Neural progenitor cell (in vitro differentiated cells): ENCODE measurements around the gene POU5F1. TPM values are rescaled to one million over a fixed set of nuclear protein-coding genes. Genes with fewer than 3 reads are reported as not detected.

Experiments used
- DNase-seq: peaks from one replicate; pipeline ENCODE4 v3.0.0-alpha.2; 2016; ENCODE audit warnings: low spot score
- H2AFZ ChIP-seq: fragments of 200-600 bp; sonication (generic); replicated peaks from 2 replicates; pipeline ENCODE4 v1.6.1; 2016; ENCODE audit warnings: antibody characterized with exemption
- H3F3A ChIP-seq: fragments of 200-600 bp; sonication (generic); 2 replicates; pipeline ENCODE4 v1.6.1; 2016; ENCODE audit warnings: antibody characterized with exemption, low read depth
- H3K27ac ChIP-seq: fragments of 200-600 bp; sonication (generic); 2 replicates; pipeline ENCODE4 v1.5.1; 2016; ENCODE audit warnings: mild to moderate bottlenecking
- H3K27me3 ChIP-seq: fragments of 200-600 bp; sonication (generic); 2 replicates; pipeline ENCODE4 v1.6.1; 2016; ENCODE audit warnings: mild to moderate bottlenecking, moderate library complexity
- H3K36me3 ChIP-seq: fragments of 200-600 bp; sonication (generic); 2 replicates; pipeline ENCODE4 v1.5.1; 2016
- H3K4me1 ChIP-seq: fragments of 200-600 bp; sonication (generic); 2 replicates; pipeline ENCODE4 v1.6.1; 2016; ENCODE audit warnings: mixed run types
- H3K4me2 ChIP-seq: fragments of 200-600 bp; sonication (generic); 2 replicates; pipeline ENCODE4 v1.6.1; 2016
- H3K4me3 ChIP-seq: fragments of 200-600 bp; sonication (generic); 2 replicates; pipeline ENCODE4 v1.5.1; 2016
- H3K79me2 ChIP-seq: fragments of 200-600 bp; sonication (generic); 2 replicates; pipeline ENCODE4 v1.6.1; 2016; ENCODE audit warnings: low read depth
- H3K9ac ChIP-seq: fragments of 200-600 bp; sonication (generic); 2 replicates; pipeline ENCODE4 v1.6.1; 2016
- H3K9me3 ChIP-seq: fragments of 200-600 bp; sonication (generic); 2 replicates; pipeline ENCODE4 v1.5.1; 2016; ENCODE audit warnings: low read depth
- H4K20me1 ChIP-seq: fragments of 200-600 bp; sonication (generic); 2 replicates; pipeline ENCODE4 v1.6.1; 2016; ENCODE audit warnings: low read depth
- H3K27ac Mint-ChIP-seq: 3 replicates; pipeline ENCODE4 v1.8.0; 2021; ENCODE audit warnings: mixed read lengths
- H3K27me3 Mint-ChIP-seq: 2 replicates; pipeline ENCODE4 v1.8.0; 2022; ENCODE audit warnings: low read depth, mild to moderate bottlenecking, inconsistent platforms, moderate library complexity, mixed read lengths; ENCODE audit not compliant: insufficient read depth
- H3K36me3 Mint-ChIP-seq: 3 replicates; pipeline ENCODE4 v1.8.0; 2021; ENCODE audit warnings: mixed read lengths
- H3K4me1 Mint-ChIP-seq: 3 replicates; pipeline ENCODE4 v1.8.0; 2021; ENCODE audit warnings: mixed read lengths
- H3K4me3 Mint-ChIP-seq: 3 replicates; pipeline ENCODE4 v1.8.0; 2021; ENCODE audit warnings: mild to moderate bottlenecking, moderate library complexity, mixed read lengths
- H3K9me3 Mint-ChIP-seq: 3 replicates; pipeline ENCODE4 v1.8.0; 2020; ENCODE audit warnings: mixed read lengths
- EZH2 ChIP-seq: fragments of 200-600 bp; sonication (generic); IDR thresholded peaks from 2 replicates; pipeline ENCODE4 v1.6.1; 2017; ENCODE audit warnings: antibody characterized with exemption, mild to moderate bottlenecking, moderate library complexity
- EZH2phosphoT487 ChIP-seq: fragments of 200-600 bp; sonication (generic); IDR thresholded peaks from 2 replicates; pipeline ENCODE4 v1.6.1; 2017; ENCODE audit warnings: antibody characterized with exemption
- small RNA-seq: library from RNA; depleted of rRNA; stranded (forward); fragments of <200 nt; gene quantifications from one replicate; pipeline ENCODE3, GENCODE V24; 2015
- total RNA-seq: library from RNA; depleted of rRNA; stranded (reverse); fragments of >200 nt; gene quantifications from 2 replicates; pipeline ENCODE4 v1.2.3, GENCODE V29; 2015; ENCODE audit warnings: low replicate concordance
- TF ChIP-seq, protein P1 (sequence below): fragments of 200-600 bp; sonication (generic); IDR thresholded peaks from 2 replicates; pipeline ENCODE4 v1.5.1; 2017; ENCODE audit warnings: antibody characterized with exemption, mild to moderate bottlenecking

Gene POU5F1
- total RNA-seq, 1 donor from 2014 or later = 17.4 TPM

GRCh38 chr6:31114541-31114878 is 56.0 kb downstream of the POU5F1 start, which contains the start of gene PSORS1C1:
Gene PSORS1C1, plus strand, starts transcription at chr6:31114800. Its CDS starts 14,833 bp downstream, at chr6:31129633.
- Histone ChIP-seq H2AFZ (peak within 1 kb of the TSS; percentile 47), H3K4me3 (no peak within 1 kb of the TSS), H3K36me3 (no peaks in the 10 kb centered on the region), H3K4me1 (peaks cover 17% of the 10 kb centered on the region), H3F3A (no peaks in the 10 kb centered on the region), H3K4me2 (peak within 1 kb of the TSS; percentile 10), H3K27ac (no peak within 1 kb of the TSS), H3K9ac (no peak within 1 kb of the TSS), H3K27me3 (peaks cover 8% of the 10 kb centered on the region), H4K20me1 (no peaks in the 10 kb centered on the region), H3K79me2 (no peaks in the 10 kb centered on the region), H3K9me3 (no peaks in the 10 kb centered on the region)
- Mint-ChIP-seq H3K27me3 (peaks cover 15% of the 10 kb centered on the region), H3K36me3 (no peaks in the 10 kb centered on the region), H3K4me3 (no peak within 1 kb of the TSS), H3K9me3 (peaks cover 2% of the 10 kb centered on the region), H3K4me1 (peaks cover 22% of the 10 kb centered on the region), H3K27ac (peak within 1 kb of the TSS; percentile 28)
- TF ChIP-seq EZH2 = no peak
- TF ChIP-seq, protein P1, sequence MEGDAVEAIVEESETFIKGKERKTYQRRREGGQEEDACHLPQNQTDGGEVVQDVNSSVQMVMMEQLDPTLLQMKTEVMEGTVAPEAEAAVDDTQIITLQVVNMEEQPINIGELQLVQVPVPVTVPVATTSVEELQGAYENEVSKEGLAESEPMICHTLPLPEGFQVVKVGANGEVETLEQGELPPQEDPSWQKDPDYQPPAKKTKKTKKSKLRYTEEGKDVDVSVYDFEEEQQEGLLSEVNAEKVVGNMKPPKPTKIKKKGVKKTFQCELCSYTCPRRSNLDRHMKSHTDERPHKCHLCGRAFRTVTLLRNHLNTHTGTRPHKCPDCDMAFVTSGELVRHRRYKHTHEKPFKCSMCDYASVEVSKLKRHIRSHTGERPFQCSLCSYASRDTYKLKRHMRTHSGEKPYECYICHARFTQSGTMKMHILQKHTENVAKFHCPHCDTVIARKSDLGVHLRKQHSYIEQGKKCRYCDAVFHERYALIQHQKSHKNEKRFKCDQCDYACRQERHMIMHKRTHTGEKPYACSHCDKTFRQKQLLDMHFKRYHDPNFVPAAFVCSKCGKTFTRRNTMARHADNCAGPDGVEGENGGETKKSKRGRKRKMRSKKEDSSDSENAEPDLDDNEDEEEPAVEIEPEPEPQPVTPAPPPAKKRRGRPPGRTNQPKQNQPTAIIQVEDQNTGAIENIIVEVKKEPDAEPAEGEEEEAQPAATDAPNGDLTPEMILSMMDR = no peak
- no peak for TF ChIP-seq EZH2phosphoT487
- no peak for DNase-seq

Small RNA genes lying within 50 kb of the gene (small RNA-seq; reads per million reads assigned to genes)
- not detected for gene POLR2LP1

Other genes starting within 250 kb of the POU5F1 start
- not detected in 2 replicates for gene SFTA2, start 238.5 kb downstream of the POU5F1 start, total RNA-seq
- gene MUCL3, start 229.7 kb downstream of the POU5F1 start, total RNA-seq = 0.03 TPM in 1 of 2 replicates, not detected in the other
- not detected in 2 replicates for gene MUC21, start 187.0 kb downstream of the POU5F1 start, total RNA-seq
- gene MUC22, start 160.2 kb downstream of the POU5F1 start, total RNA-seq = 0.03 TPM in 1 of 2 replicates, not detected in the other
- gene C6orf15, start 58.1 kb downstream of the POU5F1 start, total RNA-seq = not detected in 2 replicates
- not detected in 2 replicates for gene PSORS1C1, start 55.9 kb downstream of the POU5F1 start, total RNA-seq
- gene CDSN, start 50.2 kb downstream of the POU5F1 start, total RNA-seq = not detected in 2 replicates
- gene PSORS1C2, start 31.6 kb downstream of the POU5F1 start, total RNA-seq = not detected in 2 replicates
- 23.2 and 54.9 TPM in 2 replicates for gene CCHCR1, start 12.9 kb downstream of the POU5F1 start, total RNA-seq
- gene TCF19, start 12.1 kb downstream of the POU5F1 start, total RNA-seq = 6.2 and 9.5 TPM in 2 replicates
- 65.2 and 170 TPM in 2 replicates for gene HLA-C, start 101.4 kb upstream of the POU5F1 start, total RNA-seq
- gene HLA-B, start 186.5 kb upstream of the POU5F1 start, total RNA-seq = 16.2 and 21.8 TPM in 2 replicates
- 15.0 and 21.4 TPM in 2 replicates for gene MICA, start 232.9 kb upstream of the POU5F1 start, total RNA-seq